IMR-90 (cell line): Measurements from ENCODE around the gene NARF. TPM values are rescaled to one million over a fixed set of nuclear protein-coding genes. Genes with fewer than 3 reads are reported as not detected.

Experiments
- ATAC-seq: fragments of 200-7000 bp; cut with Tn5 transposase; 2 replicates; pipeline ENCODE4 v1.9.1; 2020; ENCODE audit warnings: low read depth, mild to moderate bottlenecking, moderate library complexity
- BruUV-seq: library from RNA; stranded (reverse); fragments of 400-500 nt; replicated peaks from 2 replicates; lab custom pipeline; 2021; lab: Mats Ljungman, UMichigan
- CTCF ChIA-PET: fragments of 300-600 bp; formaldehyde crosslinking; extraction: SDS; loops from one replicate; lab custom pipeline; 2021; ENCODE audit warnings: antibody characterized with exemption; lab: Yijun Ruan, JAX
- POLR2A ChIA-PET: fragments of 300-600 bp; sonication (Branson Sonifier 250); formaldehyde crosslinking; loops from one replicate; lab custom pipeline; 2022; ENCODE audit warnings: antibody characterized with exemption; ENCODE audit not compliant: unreplicated experiment; lab: Charles Lee
- DNase-seq: peaks from one replicate; pipeline ENCODE4 v3.0.0; 2013
- H2AFZ ChIP-seq: replicated peaks from 2 replicates; pipeline ENCODE3; 2013; ENCODE audit warnings: low read length, mild to moderate bottlenecking; ENCODE audit not compliant: poor library complexity
- H2AK5ac ChIP-seq: 2 replicates; pipeline ENCODE4 v1.6.1; 2013; ENCODE audit warnings: low read depth, low read length, inconsistent platforms
- H2AK9ac ChIP-seq: replicated peaks from 2 replicates; pipeline ENCODE3; 2013; ENCODE audit warnings: mild to moderate bottlenecking, low read depth, low read length, moderate library complexity; ENCODE audit not compliant: poor library complexity
- H2BK120ac ChIP-seq: 2 replicates; pipeline ENCODE4 v1.6.1; 2013; ENCODE audit warnings: low read depth, low read length, inconsistent platforms
- H2BK15ac ChIP-seq: 3 replicates; pipeline ENCODE4 v1.6.1; 2013; ENCODE audit warnings: low read depth, low read length, inconsistent platforms
- H2BK20ac ChIP-seq: 2 replicates; pipeline ENCODE4 v1.6.1; 2013; ENCODE audit warnings: low read depth, mild to moderate bottlenecking, inconsistent platforms, low read length, moderate library complexity
- H2BK5ac ChIP-seq: 2 replicates; pipeline ENCODE4 v1.6.1; 2013; ENCODE audit warnings: mild to moderate bottlenecking, low read depth, low read length, inconsistent platforms; ENCODE audit not compliant: poor library complexity, severe bottlenecking
- H3K14ac ChIP-seq: replicated peaks from 2 replicates; pipeline ENCODE4 v1.6.1; 2013; ENCODE audit warnings: low read depth, low read length, inconsistent platforms
- H3K18ac ChIP-seq: 2 replicates; pipeline ENCODE4 v1.6.1; 2013; ENCODE audit warnings: low read depth, low read length, control low read depth
- H3K23ac ChIP-seq: 2 replicates; pipeline ENCODE4 v1.6.1; 2013; ENCODE audit warnings: low read depth, low read length, inconsistent platforms
- H3K27ac ChIP-seq: 2 replicates; pipeline ENCODE4 v1.5.1; 2013; ENCODE audit warnings: mild to moderate bottlenecking, control low read depth, low read length; ENCODE audit not compliant: insufficient read depth
- H3K27me3 ChIP-seq: 2 replicates; pipeline ENCODE4 v1.6.1; 2013; ENCODE audit warnings: low read length; ENCODE audit not compliant: control insufficient read depth, insufficient read depth
- H3K36me3 ChIP-seq: 2 replicates; pipeline ENCODE4 v1.6.1; 2013; ENCODE audit warnings: low read length, mixed read lengths; ENCODE audit not compliant: control insufficient read depth, insufficient read depth
- H3K4ac ChIP-seq: 2 replicates; pipeline ENCODE4 v1.6.1; 2013; ENCODE audit warnings: low read depth, low read length, inconsistent platforms
- H3K4me1 ChIP-seq: 2 replicates; pipeline ENCODE4 v1.6.1; 2013; ENCODE audit warnings: low read length, mixed read lengths; ENCODE audit not compliant: control insufficient read depth, insufficient read depth
- H3K4me2 ChIP-seq: 2 replicates; pipeline ENCODE4 v1.6.1; 2013; ENCODE audit warnings: low read depth, mild to moderate bottlenecking, control low read depth, low read length, moderate library complexity
- H3K4me3 ChIP-seq: 2 replicates; pipeline ENCODE4 v1.5.1; 2013; ENCODE audit warnings: low read depth, mild to moderate bottlenecking, control low read depth, low read length, moderate library complexity; ENCODE audit not compliant: insufficient read depth
- H3K56ac ChIP-seq: 2 replicates; pipeline ENCODE4 v1.6.1; 2013; ENCODE audit warnings: low read length, inconsistent platforms; ENCODE audit not compliant: insufficient read depth; ENCODE audit errors: extremely low read depth
- H3K79me1 ChIP-seq, 2 experiments: 2 replicates each; pipeline ENCODE4 v1.6.1; 2013; ENCODE audit warnings: low read length in 2 of 2, inconsistent platforms in 1 of 2, low read depth in 1 of 2
- H3K9ac ChIP-seq: 2 replicates; pipeline ENCODE4 v1.6.1; 2013; ENCODE audit warnings: low read depth, low read length, control low read depth
- H3K9me1 ChIP-seq: 2 replicates; pipeline ENCODE4 v1.6.1; 2013; ENCODE audit warnings: low read length, inconsistent platforms; ENCODE audit not compliant: insufficient read depth
- H3K9me3 ChIP-seq: 2 replicates; pipeline ENCODE4 v1.6.1; 2013; ENCODE audit warnings: low read length; ENCODE audit not compliant: control insufficient read depth, insufficient read depth
- H4K20me1 ChIP-seq: 2 replicates; pipeline ENCODE4 v1.6.1; 2013; ENCODE audit warnings: low read length, inconsistent platforms; ENCODE audit not compliant: insufficient read depth
- H4K5ac ChIP-seq: 2 replicates; pipeline ENCODE4 v1.6.1; 2013; ENCODE audit warnings: mild to moderate bottlenecking, low read depth, low read length, control low read depth
- H4K8ac ChIP-seq, 2 experiments: 2 replicates each; pipeline ENCODE4 v1.6.1; 2013; ENCODE audit warnings: low read depth in 2 of 2, low read length in 2 of 2, control low read depth in 1 of 2, inconsistent platforms in 1 of 2
- H4K91ac ChIP-seq: 2 replicates; pipeline ENCODE4 v1.6.1; 2013; ENCODE audit warnings: low read depth, low read length, inconsistent platforms; ENCODE audit not compliant: insufficient read depth
- BHLHE40 ChIP-seq: fragments of 150-350 bp; IDR thresholded peaks from 2 replicates; pipeline ENCODE4 v1.6.1; 2016; ENCODE audit warnings: mild to moderate bottlenecking, low read depth, low read length
- CEBPB ChIP-seq: IDR thresholded peaks from 2 replicates; pipeline ENCODE4 v1.6.1; 2012; ENCODE audit warnings: low read depth, low read length, improper control_type of control experiment
- CHD1 ChIP-seq: IDR thresholded peaks from 2 replicates; pipeline ENCODE4 v1.6.1; 2012; ENCODE audit warnings: low read depth, low read length, improper control_type of control experiment
- CTCF ChIP-seq: conservative IDR thresholded peaks from 2 replicates; pipeline ENCODE4 v1.5.1; 2012; ENCODE audit warnings: mild to moderate bottlenecking, low read depth, low read length, improper control_type of control experiment
- ELK1 ChIP-seq: fragments of 150-350 bp; IDR thresholded peaks from 2 replicates; pipeline ENCODE4 v1.6.1; 2016; ENCODE audit warnings: low read depth, mild to moderate bottlenecking, low read length, moderate library complexity, borderline replicate concordance
- FOS ChIP-seq: fragments of 150-350 bp; IDR thresholded peaks from 2 replicates; pipeline ENCODE4 v1.6.1; 2016; ENCODE audit warnings: low read depth, low read length
- MAFK ChIP-seq: IDR thresholded peaks from 2 replicates; pipeline ENCODE4 v1.6.1; 2012; ENCODE audit warnings: low read depth, low read length, improper control_type of control experiment
- MAZ ChIP-seq: IDR thresholded peaks from 2 replicates; pipeline ENCODE4 v1.6.1; 2012; ENCODE audit warnings: low read depth, mild to moderate bottlenecking, low read length, improper control_type of control experiment, moderate library complexity, borderline replicate concordance
- MXI1 ChIP-seq: IDR thresholded peaks from 2 replicates; pipeline ENCODE4 v1.6.1; 2012; ENCODE audit warnings: low read depth, mild to moderate bottlenecking, low read length, moderate library complexity, borderline replicate concordance
- NFE2L2 ChIP-seq: fragments of 150-350 bp; IDR thresholded peaks from 2 replicates; pipeline ENCODE4 v1.6.1; 2016; ENCODE audit warnings: low read depth, mild to moderate bottlenecking, low read length
- POLR2A ChIP-seq: IDR thresholded peaks from 2 replicates; pipeline ENCODE4 v1.6.1; 2012; ENCODE audit warnings: mild to moderate bottlenecking, low read depth, low read length
- RAD21 ChIP-seq: IDR thresholded peaks from 2 replicates; pipeline ENCODE4 v1.6.1; 2012; ENCODE audit warnings: low read length, improper control_type of control experiment
- RCOR1 ChIP-seq: IDR thresholded peaks from 2 replicates; pipeline ENCODE4 v1.6.1; 2012; ENCODE audit warnings: mild to moderate bottlenecking, low read length, improper control_type of control experiment; ENCODE audit not compliant: insufficient replicate concordance
- RFX5 ChIP-seq: IDR thresholded peaks from 2 replicates; pipeline ENCODE4 v1.8.0; 2012; ENCODE audit warnings: low read depth, mild to moderate bottlenecking, low read length, moderate library complexity
- SMC3 ChIP-seq: fragments of 150-350 bp; IDR thresholded peaks from 2 replicates; pipeline ENCODE4 v1.6.1; 2016; ENCODE audit warnings: low read depth, mild to moderate bottlenecking, antibody characterized with exemption, low read length, moderate library complexity
- USF2 ChIP-seq: fragments of 150-350 bp; IDR thresholded peaks from 2 replicates; pipeline ENCODE4 v1.6.1; 2017; ENCODE audit warnings: mild to moderate bottlenecking, antibody characterized with exemption, low read length, low read depth
- WGBS, 2 experiments: methylation state at CpG; one replicate each; pipeline versions ENCODE4 v1.1.5 to v1.1.7; 2013; ENCODE audit warnings: missing lambda C conversion rate in 2 of 2; ENCODE audit not compliant: insufficient read length in 1 of 2; ENCODE audit errors: extremely low coverage in 2 of 2; 5-methylcytosine and 5-hydroxymethylcytosine counted together
- dilution Hi-C: fragments of 300-500 bp; cut with HindIII; formaldehyde crosslinking; loops from one replicate; pipeline ENCODE4 v1.14.3; 2018; ENCODE audit warnings: low sequenced_read_pairs; ENCODE audit not compliant: unreplicated experiment
- in situ Hi-C: fragments of 300-500 bp; cut with MboI; formaldehyde crosslinking; loops from 3 replicates; pipeline ENCODE4 v1.14.3; 2019; ENCODE audit warnings: low sequenced_read_pairs, inconsistent platforms, mixed read lengths
- intact Hi-C: fragments of 100-400 bp; cut with micrococcal nuclease; formaldehyde crosslinking; loops from 2 replicates; pipeline ENCODE4 v1.10.0; 2022
- polyA plus RNA-seq, 3 experiments: library from polyadenylated mRNA; depleted of rRNA; stranded (reverse); fragments of >200 nt; gene quantifications; 2 replicates each; pipeline ENCODE4 v1.2.3, GENCODE V29; 2012; ENCODE audit warnings: low replicate concordance in 1 of 3
- total RNA-seq: library from RNA; depleted of rRNA; stranded (reverse); fragments of >200 nt; gene quantifications from 2 replicates; pipeline ENCODE4 v1.2.3, GENCODE V29; 2012

The NARF gene
- total and polyA plus RNA-seq, 2 of the 4 experiments (the other 2 are of a cell fraction), result 83.7 to 94.8 TPM

- WGBS, 2 experiments, result 15% methylated on average over 1 of the region's 8 CpGs; no CpG with 5 or more reads in 1 of the 2 experiments
- intact Hi-C loops, result no loop called here
Measured at GRCh38 chr17:82489117-82489516, 30.6 kb downstream of the NARF start.

More at GRCh38 chr17:82489117-82489516, 30.6 kb downstream of the NARF start:
- ChIA-PET CTCF (no interaction called here), POLR2A (no interaction called here)
- Histone ChIP-seq H3K4me3 (no peak overlapping the region), H3K79me1 (peaks cover 0 to 5% of the 10 kb centered on the region in 2 experiments; a peak in 1 of 4 replicates), H3K36me3 (peaks cover 35% of the 10 kb centered on the region), H2BK120ac (no peak overlapping the region), H3K18ac (no peak overlapping the region), H3K9ac (no peak overlapping the region), H3K27me3 (no peaks in the 10 kb centered on the region), H2BK20ac (no peak overlapping the region), H2BK15ac (no peak overlapping the region), H2AK5ac (no peak overlapping the region), H2AFZ (peak overlapping the region; percentile 37), H3K14ac (no peak overlapping the region), H4K91ac (no peak overlapping the region), H2BK5ac (no peak overlapping the region), H4K8ac (no peak overlapping the region), H3K27ac (no peak overlapping the region), H2AK9ac (peak overlapping the region; percentile 74), H3K4me2 (no peak overlapping the region), H3K9me3 (no peaks in the 10 kb centered on the region), H3K4me1 (peaks cover 10% of the 10 kb centered on the region), H3K23ac (no peak overlapping the region), H3K9me1 (peaks cover 8% of the 10 kb centered on the region), H4K5ac (no peak overlapping the region), H4K20me1 (peaks cover 9% of the 10 kb centered on the region; the same call in 1 of the 2 replicates), H3K4ac (no peak overlapping the region), H3K56ac (no peak overlapping the region)
- dilution Hi-C loops, result no loop called here
- in situ Hi-C loops, result no loop called here
- no peak for TF ChIP-seq FOS
- TF ChIP-seq SMC3, result no peak
- TF ChIP-seq RAD21, result no peak
- no peak for TF ChIP-seq RFX5
- TF ChIP-seq NFE2L2, result no peak
- TF ChIP-seq CTCF, result no peak
- no peak for TF ChIP-seq CEBPB
- TF ChIP-seq MAFK, result no peak
- TF ChIP-seq BHLHE40, result no peak
- no peak for TF ChIP-seq USF2
- no peak for TF ChIP-seq MXI1
- TF ChIP-seq MAZ, result no peak
- TF ChIP-seq RCOR1, result no peak
- no peak for TF ChIP-seq CHD1
- no peak for TF ChIP-seq ELK1
- TF ChIP-seq POLR2A, result no peak
- no TSS peak for BruUV-seq
- peak; percentile 65 for DNase-seq
- ATAC-seq, result peak; percentile 76
